Measurements from ENCODE around the gene PGGT1B.

PGGT1B gene

DNA sequence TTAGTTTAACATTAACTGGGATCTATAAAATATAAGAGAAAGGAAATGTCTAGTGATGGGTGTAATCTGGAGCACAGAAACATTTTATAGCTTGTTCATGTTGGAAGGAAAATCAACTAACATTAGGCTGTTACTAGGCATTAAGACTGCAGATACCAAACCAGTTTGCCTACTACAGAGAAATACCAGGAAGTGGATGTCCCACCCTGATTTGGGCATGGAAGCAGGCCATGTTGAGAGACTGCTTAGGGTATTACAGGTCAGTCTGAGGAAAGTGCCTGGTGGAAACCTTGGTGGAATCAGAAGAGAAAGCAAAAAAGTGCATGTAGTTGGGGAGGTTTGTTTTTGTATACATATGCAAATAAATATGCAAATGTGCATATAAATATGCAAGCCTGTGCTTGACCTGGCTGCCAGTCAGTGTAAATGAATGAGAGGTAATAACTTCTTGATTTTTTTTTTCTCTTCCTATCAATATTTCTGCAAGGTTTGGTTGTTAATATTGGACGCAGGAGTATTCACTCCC lies 43.4 kb upstream of the PGGT1B start:
- H3F3A ChIP-seq (ENCODE audit: insufficient read depth, low read length) = no peaks in the 10 kb centered on the region
- H3K27ac ChIP-seq (ENCODE audit: low read depth, low read length, poor library complexity, severe bottlenecking) = no peak overlapping the region
- no peaks in the 10 kb centered on the region for H3K9me2 ChIP-seq (ENCODE audit: low read depth, low read length)
- H3K36me3 ChIP-seq (ENCODE audit: insufficient read depth, low read length) = no peaks in the 10 kb centered on the region
- H3K79me2 ChIP-seq (ENCODE audit: insufficient read depth, low read length) = no peaks in the 10 kb centered on the region
- no peak overlapping the region for H3K4me2 ChIP-seq (ENCODE audit: low read length)
- no peaks in the 10 kb centered on the region for H3K27me3 ChIP-seq (ENCODE audit: insufficient read depth, low read length)
- no peak overlapping the region for H3K9ac ChIP-seq (ENCODE audit: low read length)
- H3K4me1 ChIP-seq (ENCODE audit: insufficient read depth, low read length, severe bottlenecking) = no peaks in the 10 kb centered on the region
- TF ChIP-seq EZH2 (IDR thresholded peaks at IDR 0.05; ENCODE audit: borderline replicate concordance, low read length) (no peak), CTCF (IDR thresholded peaks at IDR 0.05; ENCODE audit: low read length) (no peak)
- H3K4me3 ChIP-seq (ENCODE audit: low read depth, low read length, poor library complexity, severe bottlenecking) = no peak overlapping the region
- H3K9me3 ChIP-seq (ENCODE audit: low read length) = no peaks in the 10 kb centered on the region
- H4K20me1 ChIP-seq (ENCODE audit: insufficient read depth, low read length) = no peaks in the 10 kb centered on the region
- no peak overlapping the region for H2AFZ ChIP-seq (ENCODE audit: low read length)

DNA sequence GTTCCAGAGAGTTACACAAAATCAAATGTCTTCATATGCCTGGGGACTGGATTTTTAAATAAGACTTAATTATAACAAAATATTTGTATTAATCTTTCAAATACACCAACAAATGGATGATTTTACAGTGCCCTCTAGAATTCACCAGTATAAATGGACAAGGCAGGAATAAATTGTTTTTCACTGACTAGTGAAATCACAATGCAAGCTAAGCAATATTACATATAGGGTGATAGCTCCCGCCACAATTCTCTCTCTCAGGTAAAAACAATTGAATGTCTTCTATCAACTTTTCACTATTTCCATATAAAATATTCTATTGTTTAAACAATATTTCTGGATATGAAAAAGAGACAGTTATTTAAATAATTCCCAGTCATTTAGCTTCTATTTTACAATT lies 41.8 kb upstream of the PGGT1B start:
- Histone ChIP-seq H2AFZ (ENCODE audit: low read length) (no peak overlapping the region), H3F3A (ENCODE audit: insufficient read depth, low read length) (no peaks in the 10 kb centered on the region), H3K27ac (ENCODE audit: low read depth, low read length, poor library complexity, severe bottlenecking) (no peak overlapping the region), H3K9me3 (ENCODE audit: low read length) (no peaks in the 10 kb centered on the region), H3K79me2 (ENCODE audit: insufficient read depth, low read length) (no peaks in the 10 kb centered on the region), H3K27me3 (ENCODE audit: insufficient read depth, low read length) (peaks cover 4% of the 10 kb centered on the region; the same call in 1 of the 2 replicates), H3K4me3 (ENCODE audit: low read depth, low read length, poor library complexity, severe bottlenecking) (no peak overlapping the region), H4K20me1 (ENCODE audit: insufficient read depth, low read length) (no peaks in the 10 kb centered on the region), H3K4me2 (ENCODE audit: low read length) (no peak overlapping the region), H3K36me3 (ENCODE audit: insufficient read depth, low read length) (no peaks in the 10 kb centered on the region), H3K4me1 (ENCODE audit: insufficient read depth, low read length, severe bottlenecking) (no peaks in the 10 kb centered on the region), H3K9ac (ENCODE audit: low read length) (no peak overlapping the region), H3K9me2 (ENCODE audit: low read depth, low read length) (no peaks in the 10 kb centered on the region)
- TF ChIP-seq EZH2 (IDR thresholded peaks at IDR 0.05; ENCODE audit: borderline replicate concordance, low read length) = no peak
- TF ChIP-seq CTCF (IDR thresholded peaks at IDR 0.05; ENCODE audit: low read length) = no peak

DNA sequence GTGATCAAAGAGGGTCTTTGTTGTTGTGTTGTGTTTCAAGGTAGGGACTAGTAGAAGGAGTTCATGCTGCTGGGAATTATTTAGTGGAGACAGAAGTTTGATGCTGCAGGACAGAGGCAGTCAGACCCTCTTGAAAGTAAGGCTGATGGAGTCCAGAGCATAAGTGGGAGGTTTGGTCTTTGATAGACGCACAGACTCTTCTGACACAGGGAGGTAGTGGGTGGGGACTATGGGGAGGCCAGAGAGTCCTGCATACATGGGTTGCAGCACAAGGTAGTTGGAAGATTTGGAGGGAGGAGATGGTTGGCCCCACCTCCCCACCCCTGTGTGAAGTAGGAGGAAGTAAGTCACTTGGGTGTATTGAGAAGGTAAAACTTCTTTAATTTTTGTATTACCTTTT lies 36.1 kb upstream of the PGGT1B start:
- Histone ChIP-seq H2AFZ (ENCODE audit: low read length) (no peak overlapping the region), H3K9ac (ENCODE audit: low read length) (no peak overlapping the region), H3K4me1 (ENCODE audit: insufficient read depth, low read length, severe bottlenecking) (peaks cover 11% of the 10 kb centered on the region), H3K9me2 (ENCODE audit: low read depth, low read length) (no peaks in the 10 kb centered on the region), H4K20me1 (ENCODE audit: insufficient read depth, low read length) (no peaks in the 10 kb centered on the region), H3F3A (ENCODE audit: insufficient read depth, low read length) (no peaks in the 10 kb centered on the region), H3K9me3 (ENCODE audit: low read length) (no peaks in the 10 kb centered on the region), H3K36me3 (ENCODE audit: insufficient read depth, low read length) (no peaks in the 10 kb centered on the region), H3K27me3 (ENCODE audit: insufficient read depth, low read length) (peaks cover 4% of the 10 kb centered on the region; the same call in 1 of the 2 replicates), H3K4me2 (ENCODE audit: low read length) (no peak overlapping the region), H3K4me3 (ENCODE audit: low read depth, low read length, poor library complexity, severe bottlenecking) (no peak overlapping the region), H3K27ac (ENCODE audit: low read depth, low read length, poor library complexity, severe bottlenecking) (no peak overlapping the region), H3K79me2 (ENCODE audit: insufficient read depth, low read length) (no peaks in the 10 kb centered on the region)
- TF ChIP-seq EZH2 (IDR thresholded peaks at IDR 0.05; ENCODE audit: borderline replicate concordance, low read length) (no peak), CTCF (IDR thresholded peaks at IDR 0.05; ENCODE audit: low read length) (no peak)

Measured in OCI-LY1 (cell line).